Mesothelial cell of epicardium (in vitro differentiated cells): ENCODE results near the gene LGALS8. TPM values are rescaled to one million over a fixed set of nuclear protein-coding genes. Genes with fewer than 3 reads are reported as not detected.

Experiments used
- DNase-seq, 2 experiments: peaks; one replicate each; pipeline ENCODE4 v3.0.0; 2021; ENCODE audit warnings: low spot score in 2 of 2; ENCODE audit not compliant: unreplicated experiment in 2 of 2
- H3K27ac Mint-ChIP-seq: 2 replicates; pipeline ENCODE4 v1.8.0; 2021; ENCODE audit warnings: mixed read lengths
- H3K27me3 Mint-ChIP-seq: 2 replicates; pipeline ENCODE4 v1.8.0; 2021; ENCODE audit warnings: low read depth, mixed read lengths
- H3K36me3 Mint-ChIP-seq: 2 replicates; pipeline ENCODE4 v1.8.0; 2021; ENCODE audit warnings: mixed read lengths
- H3K4me1 Mint-ChIP-seq: 2 replicates; pipeline ENCODE4 v1.8.0; 2021; ENCODE audit warnings: mixed read lengths
- H3K4me3 Mint-ChIP-seq: 2 replicates; pipeline ENCODE4 v1.8.0; 2021; ENCODE audit warnings: mild to moderate bottlenecking, moderate library complexity, mixed read lengths
- H3K9me3 Mint-ChIP-seq: 2 replicates; pipeline ENCODE4 v1.8.0; 2021; ENCODE audit warnings: mixed read lengths
- total RNA-seq: library from RNA; stranded (reverse); gene quantifications from 3 replicates; pipeline ENCODE4 v1.2.1, GENCODE V29; 2021
- TF ChIP-seq, protein P1 (sequence below): fragments of 200-600 bp; sonication (generic); IDR thresholded peaks from one replicate; pipeline ENCODE4 v1.5.0; 2021; ENCODE audit warnings: antibody characterized with exemption; ENCODE audit not compliant: unreplicated experiment

The LGALS8 gene
- total RNA-seq, 1 donor from 2014 or later, result 67.6 TPM

DNA sequence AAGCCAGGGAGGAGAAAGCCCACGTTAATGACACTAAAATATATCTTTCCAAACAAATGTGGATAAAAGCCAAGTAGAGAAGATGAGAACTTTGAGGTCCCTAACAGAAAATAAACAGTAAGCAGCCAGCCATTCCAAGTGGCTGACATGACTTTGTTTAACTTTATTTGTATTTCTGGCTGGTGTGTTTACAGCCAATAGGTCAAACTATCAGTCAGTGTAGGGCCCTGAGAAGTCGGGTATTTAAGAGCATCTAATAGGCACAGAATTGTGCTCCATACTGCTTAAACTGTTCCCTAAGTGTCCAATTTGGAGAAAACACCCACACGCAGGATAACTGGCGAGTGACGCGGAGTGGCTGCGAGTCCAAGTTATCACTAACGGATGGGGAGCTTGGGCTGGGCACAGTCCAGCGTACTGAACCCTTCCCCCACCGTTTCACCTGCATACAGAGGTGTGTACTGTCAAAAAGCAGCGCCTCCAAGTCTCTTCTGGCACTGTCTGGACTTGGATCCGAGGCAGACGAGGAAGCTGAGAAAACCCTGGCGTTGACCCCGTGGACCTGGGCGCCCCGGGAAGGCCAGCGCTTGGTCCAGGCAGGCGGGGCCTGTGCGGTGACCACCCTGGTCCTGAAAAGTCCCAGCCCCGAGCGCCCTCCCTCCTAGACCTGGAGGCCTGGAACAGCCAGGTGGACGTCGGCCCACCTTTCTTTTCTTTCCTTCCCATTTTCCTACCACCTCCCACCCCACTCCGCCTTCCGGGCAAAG lies 662 bp upstream of the LGALS8 start:
- TF ChIP-seq, protein P1, sequence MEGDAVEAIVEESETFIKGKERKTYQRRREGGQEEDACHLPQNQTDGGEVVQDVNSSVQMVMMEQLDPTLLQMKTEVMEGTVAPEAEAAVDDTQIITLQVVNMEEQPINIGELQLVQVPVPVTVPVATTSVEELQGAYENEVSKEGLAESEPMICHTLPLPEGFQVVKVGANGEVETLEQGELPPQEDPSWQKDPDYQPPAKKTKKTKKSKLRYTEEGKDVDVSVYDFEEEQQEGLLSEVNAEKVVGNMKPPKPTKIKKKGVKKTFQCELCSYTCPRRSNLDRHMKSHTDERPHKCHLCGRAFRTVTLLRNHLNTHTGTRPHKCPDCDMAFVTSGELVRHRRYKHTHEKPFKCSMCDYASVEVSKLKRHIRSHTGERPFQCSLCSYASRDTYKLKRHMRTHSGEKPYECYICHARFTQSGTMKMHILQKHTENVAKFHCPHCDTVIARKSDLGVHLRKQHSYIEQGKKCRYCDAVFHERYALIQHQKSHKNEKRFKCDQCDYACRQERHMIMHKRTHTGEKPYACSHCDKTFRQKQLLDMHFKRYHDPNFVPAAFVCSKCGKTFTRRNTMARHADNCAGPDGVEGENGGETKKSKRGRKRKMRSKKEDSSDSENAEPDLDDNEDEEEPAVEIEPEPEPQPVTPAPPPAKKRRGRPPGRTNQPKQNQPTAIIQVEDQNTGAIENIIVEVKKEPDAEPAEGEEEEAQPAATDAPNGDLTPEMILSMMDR, result no peak
- H3K27me3 Mint-ChIP-seq, result no peaks in the 10 kb centered on the region
- H3K4me3 Mint-ChIP-seq, result peak overlapping the region; percentile 89
- H3K36me3 Mint-ChIP-seq, result peaks cover 5% of the 10 kb centered on the region
- DNase-seq, result no peak
- H3K4me1 Mint-ChIP-seq, result peaks cover 28% of the 10 kb centered on the region
- H3K27ac Mint-ChIP-seq, result peak overlapping the region; percentile 94
- no peaks in the 10 kb centered on the region for H3K9me3 Mint-ChIP-seq

DNA sequence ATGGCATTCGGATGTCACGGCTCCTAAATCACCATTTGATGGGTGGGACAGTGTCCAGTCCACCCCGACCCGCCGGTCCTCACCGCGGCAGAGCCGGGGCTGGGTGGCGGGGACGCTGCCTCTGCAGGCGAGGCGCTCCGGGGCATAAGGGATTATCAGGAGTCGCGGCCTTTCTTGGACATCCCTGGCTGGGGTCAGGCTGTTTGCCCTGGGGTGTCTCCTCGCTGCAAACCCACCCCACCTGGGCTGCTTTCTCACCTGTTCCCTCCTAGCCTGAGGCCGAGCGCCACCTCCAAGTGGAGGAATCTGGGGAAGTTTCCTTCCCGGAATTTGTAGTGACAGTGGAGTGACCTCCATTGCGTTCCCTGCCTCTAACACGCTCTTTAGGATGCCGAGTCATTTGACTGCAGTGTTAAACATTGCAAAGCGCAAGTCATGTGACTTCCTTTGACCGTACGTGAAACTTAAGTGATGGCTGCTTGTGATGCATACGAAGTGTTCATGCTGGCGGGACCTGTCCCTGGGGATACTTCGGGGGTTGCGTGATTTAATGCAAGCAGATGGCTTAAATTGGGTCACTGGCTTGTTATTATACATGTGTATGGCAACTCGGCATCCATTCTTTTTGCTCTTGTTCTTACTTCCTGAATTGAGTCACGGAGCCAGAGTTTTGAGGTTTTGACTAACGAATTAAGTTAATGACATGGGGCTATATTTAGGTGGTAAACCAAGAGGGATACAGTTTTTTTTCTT lies 536 bp downstream of the LGALS8 start:
- peak overlapping the region; percentile 94 for H3K27ac Mint-ChIP-seq
- DNase-seq, result no peak
- peaks cover 24% of the 10 kb centered on the region for H3K4me1 Mint-ChIP-seq
- H3K4me3 Mint-ChIP-seq, result peak overlapping the region; percentile 89
- H3K36me3 Mint-ChIP-seq, result peaks cover 8% of the 10 kb centered on the region
- H3K9me3 Mint-ChIP-seq, result no peaks in the 10 kb centered on the region
- TF ChIP-seq, protein P1, result no peak
- H3K27me3 Mint-ChIP-seq, result no peaks in the 10 kb centered on the region

DNA sequence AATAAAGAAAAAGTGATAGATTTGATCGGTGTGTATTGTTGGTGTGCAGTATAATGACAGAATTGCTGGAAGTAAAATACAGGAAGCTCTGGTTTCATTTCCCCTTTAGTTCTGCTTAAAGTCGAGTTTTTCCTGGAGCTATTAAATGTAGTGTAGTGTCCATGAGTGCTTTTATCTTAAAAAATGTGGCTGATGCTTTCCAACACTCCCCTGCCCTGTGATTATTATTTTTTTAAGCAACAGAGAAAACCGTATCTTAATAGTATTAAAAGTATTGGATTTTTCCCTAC lies 1.1 kb downstream of the LGALS8 start:
- Mint-ChIP-seq H3K4me3 (peak overlapping the region; percentile 89), H3K27me3 (no peaks in the 10 kb centered on the region), H3K9me3 (no peaks in the 10 kb centered on the region), H3K27ac (peak overlapping the region; percentile 85), H3K36me3 (peaks cover 8% of the 10 kb centered on the region), H3K4me1 (peaks cover 24% of the 10 kb centered on the region)
- TF ChIP-seq, protein P1, result no peak
- DNase-seq, result no peak

DNA sequence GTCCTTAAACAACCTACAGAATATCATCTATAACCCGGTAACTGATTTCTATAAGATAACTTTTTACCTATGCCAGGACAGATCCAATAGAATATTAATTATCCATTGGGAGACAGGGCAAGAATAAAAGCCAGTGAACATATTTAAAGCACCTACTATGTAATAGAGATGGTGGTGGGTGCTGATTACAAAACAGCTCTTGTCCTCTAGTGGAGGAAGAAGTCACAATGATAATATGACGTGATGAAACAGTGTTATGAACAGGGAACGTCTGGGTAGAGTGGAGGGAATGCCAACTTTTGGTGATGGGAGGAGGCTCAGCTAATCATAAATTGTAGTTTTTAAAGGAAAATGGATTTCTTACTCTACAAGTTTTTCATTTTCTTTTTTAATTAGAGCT lies 2.3 kb downstream of the LGALS8 start:
- no peaks in the 10 kb centered on the region for H3K27me3 Mint-ChIP-seq
- H3K9me3 Mint-ChIP-seq, result no peaks in the 10 kb centered on the region
- TF ChIP-seq, protein P1, result no peak
- H3K4me3 Mint-ChIP-seq, result no peak overlapping the region
- H3K4me1 Mint-ChIP-seq, result peaks cover 24% of the 10 kb centered on the region
- peaks cover 8% of the 10 kb centered on the region for H3K36me3 Mint-ChIP-seq
- DNase-seq, result no peak
- no peak overlapping the region for H3K27ac Mint-ChIP-seq

DNA sequence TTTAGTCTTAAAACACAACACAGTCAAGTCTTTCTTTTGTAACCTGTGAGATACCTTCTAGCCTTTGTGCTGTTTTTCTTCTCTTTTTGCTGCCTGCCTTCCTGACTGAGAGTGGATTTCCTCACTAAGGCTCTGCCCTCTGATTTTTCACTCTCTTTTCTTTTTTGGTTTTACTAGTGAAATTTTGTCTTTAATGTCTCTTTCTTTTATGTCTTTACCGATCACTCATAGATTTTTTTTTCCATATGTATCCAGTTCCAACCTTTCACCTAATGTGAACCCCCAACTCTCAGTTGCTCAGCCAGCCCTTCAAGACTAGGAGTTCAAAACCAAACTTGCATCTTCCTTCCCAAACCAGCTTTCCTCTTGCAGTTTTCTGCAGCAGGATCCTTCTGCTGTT lies 6.5 kb downstream of the LGALS8 start:
- Mint-ChIP-seq H3K36me3 (peaks cover 21% of the 10 kb centered on the region), H3K9me3 (no peaks in the 10 kb centered on the region), H3K27ac (peak overlapping the region; percentile 59), H3K4me1 (peaks cover 3% of the 10 kb centered on the region), H3K27me3 (no peaks in the 10 kb centered on the region), H3K4me3 (no peak overlapping the region)
- TF ChIP-seq, protein P1, result no peak
- no peak for DNase-seq
